ENCODE data around the gene ASB5.

DNA sequence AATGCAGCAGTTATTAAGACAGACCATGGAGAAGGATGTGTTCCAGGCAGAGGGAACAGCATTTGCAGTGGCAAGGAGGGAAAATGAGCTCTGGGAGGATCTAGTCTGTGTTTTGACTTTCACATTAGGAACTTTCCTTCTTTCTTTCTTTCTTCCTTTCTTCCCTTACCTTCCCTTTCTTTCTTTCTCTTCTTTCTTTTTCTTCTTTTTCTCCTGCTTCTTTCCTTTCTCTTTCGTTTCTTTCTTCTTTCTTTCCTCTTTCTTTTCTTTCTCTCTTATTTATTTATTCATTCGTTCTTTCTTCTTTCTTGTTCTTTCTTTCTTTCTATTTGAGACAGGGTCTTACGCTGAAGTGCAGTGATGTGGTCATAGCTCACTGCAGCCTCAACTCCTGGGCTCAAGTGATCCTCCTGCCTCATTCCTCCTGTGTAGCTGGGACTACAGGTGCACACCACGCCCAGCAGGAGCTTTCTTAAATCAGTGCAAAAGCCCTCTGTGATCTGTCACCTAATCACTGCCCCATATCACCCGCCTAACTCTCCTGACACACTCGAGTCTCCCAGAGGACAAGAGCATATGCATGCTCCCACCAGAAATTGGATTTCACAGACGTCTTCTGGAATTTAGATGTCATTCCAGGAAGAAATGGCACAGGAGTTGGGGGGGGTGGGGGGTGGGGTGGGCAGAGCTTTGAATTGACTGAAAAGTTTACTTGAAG, 58.3 kb downstream of the ASB5 start:
- TF ChIP-seq KLF16 (IDR thresholded peaks at IDR 0.05) (no peak), RUNX1 (IDR thresholded peaks at IDR 0.05; ENCODE audit: low read depth) (no peak), ZNF444 (CRISPR knock-in tag; IDR thresholded peaks at IDR 0.05) (no peak), POLR2AphosphoS5 (IDR thresholded peaks at IDR 0.05; ENCODE audit: control insufficient read depth, insufficient read depth, low read depth, low read length) (no peak), GABPA (tag; conservative IDR thresholded peaks at IDR 0.05; ENCODE audit: low read depth) (no peak), HDGF (IDR thresholded peaks at IDR 0.05) (no peak), RAD21 (CRISPR knock-in tag; conservative IDR thresholded peaks at IDR 0.05 in 1 of 2, IDR thresholded peaks at IDR 0.05 in 1 of 2) (no peak), HNRNPUL1 (IDR thresholded peaks at IDR 0.05; ENCODE audit: low read length) (no peak), ZNF668 (CRISPR knock-in tag; IDR thresholded peaks at IDR 0.05) (no peak), CBFA2T2 (conservative IDR thresholded peaks at IDR 0.05) (no peak), POLR2A (conservative IDR thresholded peaks at IDR 0.05) (no peak), RFX5 (IDR thresholded peaks at IDR 0.05; ENCODE audit: low read depth, low read length) (no peak)
- TF ChIP-seq, protein P1, sequence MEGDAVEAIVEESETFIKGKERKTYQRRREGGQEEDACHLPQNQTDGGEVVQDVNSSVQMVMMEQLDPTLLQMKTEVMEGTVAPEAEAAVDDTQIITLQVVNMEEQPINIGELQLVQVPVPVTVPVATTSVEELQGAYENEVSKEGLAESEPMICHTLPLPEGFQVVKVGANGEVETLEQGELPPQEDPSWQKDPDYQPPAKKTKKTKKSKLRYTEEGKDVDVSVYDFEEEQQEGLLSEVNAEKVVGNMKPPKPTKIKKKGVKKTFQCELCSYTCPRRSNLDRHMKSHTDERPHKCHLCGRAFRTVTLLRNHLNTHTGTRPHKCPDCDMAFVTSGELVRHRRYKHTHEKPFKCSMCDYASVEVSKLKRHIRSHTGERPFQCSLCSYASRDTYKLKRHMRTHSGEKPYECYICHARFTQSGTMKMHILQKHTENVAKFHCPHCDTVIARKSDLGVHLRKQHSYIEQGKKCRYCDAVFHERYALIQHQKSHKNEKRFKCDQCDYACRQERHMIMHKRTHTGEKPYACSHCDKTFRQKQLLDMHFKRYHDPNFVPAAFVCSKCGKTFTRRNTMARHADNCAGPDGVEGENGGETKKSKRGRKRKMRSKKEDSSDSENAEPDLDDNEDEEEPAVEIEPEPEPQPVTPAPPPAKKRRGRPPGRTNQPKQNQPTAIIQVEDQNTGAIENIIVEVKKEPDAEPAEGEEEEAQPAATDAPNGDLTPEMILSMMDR (IDR thresholded peaks at IDR 0.05 in 2 of 3, conservative IDR thresholded peaks at IDR 0.05 in 1 of 3; ENCODE audit: insufficient read depth in 2 of 3, low read depth in 1 of 3, low read length in 3 of 3) = no peak
